GM19438 (cell line): ENCODE measurements around the gene ABCA4.

Source experiments
- ATAC-seq: cut with Tn5 transposase; IDR thresholded peaks from one replicate; pipeline ENCODE4 v1.9.1; 2021; ENCODE audit warnings: low read depth; ENCODE audit not compliant: unreplicated experiment

The ABCA4 gene

DNA sequence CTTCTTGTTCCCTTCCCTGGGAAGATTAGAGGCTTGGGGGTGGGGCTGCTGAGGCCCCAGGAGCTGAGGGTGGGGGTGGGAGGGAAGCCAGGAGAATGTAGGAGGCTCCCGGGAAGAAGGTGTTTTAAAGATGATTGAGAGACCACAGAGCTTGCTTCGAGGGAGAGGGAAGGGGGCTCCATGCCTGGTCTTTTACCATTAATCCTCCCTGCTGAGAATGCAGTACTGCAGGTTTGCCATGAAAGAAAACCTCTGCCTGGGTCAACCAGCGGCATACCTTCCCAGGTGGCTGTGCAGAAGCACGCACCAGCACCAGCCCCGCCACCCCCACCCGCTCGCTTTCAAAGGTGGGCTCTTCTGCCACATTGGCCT lies 15.4 kb downstream of the ABCA4 start:
- ATAC-seq, result no peak

DNA sequence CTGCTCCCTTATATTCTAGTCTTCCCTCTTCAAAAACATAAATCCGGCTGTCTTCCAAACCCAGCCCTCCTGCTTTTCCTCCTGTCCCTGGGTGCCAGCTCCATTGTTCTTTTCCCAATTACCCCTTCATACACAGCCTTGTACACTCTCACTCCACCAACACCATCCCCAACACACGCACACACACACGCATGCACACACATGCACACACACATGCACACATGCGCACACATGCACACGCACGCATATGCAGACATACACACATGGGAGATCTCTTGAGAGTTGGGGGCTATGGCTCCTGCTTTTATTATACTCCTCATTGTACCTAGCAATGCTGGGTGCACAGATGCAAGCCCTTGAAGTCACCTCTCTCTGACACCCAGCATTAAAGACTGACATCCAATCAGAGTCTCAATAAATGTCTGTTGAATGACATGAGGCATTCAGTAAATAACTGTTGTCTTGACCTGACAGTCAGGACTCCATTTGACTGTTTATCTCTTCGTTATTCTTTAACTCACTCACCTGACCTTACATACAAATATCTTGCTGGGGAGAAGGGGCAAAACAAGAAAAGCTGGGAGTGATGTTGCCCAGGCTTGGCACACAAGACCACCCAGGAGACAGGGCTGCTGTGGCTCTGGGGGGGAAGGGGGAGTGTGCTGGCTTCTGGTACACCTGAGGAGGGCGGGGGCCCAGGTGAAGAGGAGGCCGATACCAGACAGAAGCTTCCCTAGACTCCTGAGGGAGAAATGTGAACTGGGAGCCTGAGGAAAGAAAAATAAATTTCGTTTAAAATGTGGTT lies 16.0 kb downstream of the ABCA4 start:
- ATAC-seq, result no peak

DNA sequence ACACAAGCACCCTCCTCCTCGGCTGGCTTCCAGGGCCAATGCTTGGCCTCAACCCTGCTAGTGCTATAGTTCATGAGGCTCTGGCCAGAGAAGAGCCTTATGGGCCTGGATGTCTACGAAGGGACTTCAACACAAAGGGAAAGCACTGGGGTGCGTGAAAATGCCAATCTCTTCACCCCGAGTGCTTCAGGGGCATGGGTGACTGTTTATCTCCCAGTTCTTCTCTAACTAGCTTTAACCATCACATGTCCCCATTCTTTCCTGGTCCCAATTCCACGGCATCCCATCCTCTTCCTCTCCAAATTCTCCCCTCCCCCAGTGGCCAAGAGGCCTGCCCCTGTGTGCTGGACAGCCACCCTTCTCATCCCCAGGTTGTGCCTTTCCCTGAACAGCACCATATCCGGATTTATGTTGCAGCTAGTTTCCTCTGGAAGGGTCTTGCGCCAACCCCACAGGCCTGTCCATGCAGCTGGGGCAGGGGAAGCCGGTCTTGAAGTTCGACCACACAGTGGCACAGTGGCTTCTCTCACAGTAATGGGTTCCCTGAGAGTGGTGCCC lies 16.7 kb downstream of the ABCA4 start:
- ATAC-seq, result no peak

DNA sequence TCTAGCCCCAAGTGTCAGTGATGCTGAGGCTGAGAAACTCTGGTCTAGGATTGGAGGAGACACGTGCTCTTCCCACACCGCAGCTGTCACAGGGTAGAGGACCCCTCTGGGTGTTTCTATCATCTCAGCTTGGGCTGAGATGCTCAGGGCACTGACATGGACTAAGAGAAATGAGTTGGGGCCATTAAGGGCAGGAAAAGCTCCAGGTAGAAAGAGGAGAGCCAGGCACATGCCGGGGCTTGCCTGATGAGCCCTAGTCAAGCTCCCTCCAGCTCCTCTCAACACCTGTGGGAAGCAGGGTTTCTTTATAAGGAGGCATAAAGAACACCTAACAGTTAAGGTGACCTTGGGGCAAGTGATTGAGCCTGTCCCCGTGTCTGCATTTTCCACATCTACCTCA lies 17.3 kb downstream of the ABCA4 start:
- no peak for ATAC-seq

DNA sequence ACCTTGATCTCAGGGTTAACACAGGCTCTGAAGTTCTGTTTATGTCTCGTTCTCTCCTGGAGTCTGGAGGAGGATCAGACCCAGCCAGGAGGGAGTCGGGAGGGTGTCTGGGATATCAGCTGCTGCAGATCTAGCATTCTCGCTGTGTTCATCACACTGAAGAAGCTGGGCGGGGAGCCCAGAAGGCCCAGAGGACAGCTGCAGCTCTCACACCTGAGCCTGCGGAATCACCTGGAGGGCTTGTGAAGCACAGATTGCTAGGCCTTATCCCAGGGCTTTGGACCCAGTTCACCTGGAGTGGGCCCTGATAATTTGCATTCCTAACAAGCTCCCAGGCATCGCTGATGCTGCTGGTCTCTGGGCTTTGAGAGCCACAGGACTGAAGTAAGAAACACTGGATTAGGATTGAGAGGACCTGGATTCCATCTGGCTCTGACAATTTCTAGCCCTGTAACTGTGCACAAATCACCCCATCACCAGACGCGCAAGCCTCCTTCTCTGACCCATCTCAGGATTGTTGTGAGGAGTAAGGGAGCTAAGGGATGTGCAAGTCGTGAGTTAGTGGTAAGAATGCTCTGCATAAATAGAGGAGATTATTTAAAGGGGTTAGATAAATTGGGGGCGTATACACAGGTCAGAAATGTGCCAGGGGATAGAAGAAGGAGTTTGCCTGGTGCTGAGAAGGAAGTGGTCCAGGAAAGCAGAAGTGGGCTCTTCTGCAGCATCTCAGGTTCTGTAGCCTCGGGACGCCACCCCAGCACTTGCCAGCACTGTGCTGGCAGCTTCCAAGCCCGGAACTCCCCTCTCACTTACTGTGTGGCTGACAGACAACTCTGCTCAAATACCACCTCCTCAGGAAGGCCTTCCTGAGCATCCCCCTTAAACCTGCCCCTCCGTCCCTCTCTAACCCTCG lies 19.1 kb downstream of the ABCA4 start:
- no peak for ATAC-seq

DNA sequence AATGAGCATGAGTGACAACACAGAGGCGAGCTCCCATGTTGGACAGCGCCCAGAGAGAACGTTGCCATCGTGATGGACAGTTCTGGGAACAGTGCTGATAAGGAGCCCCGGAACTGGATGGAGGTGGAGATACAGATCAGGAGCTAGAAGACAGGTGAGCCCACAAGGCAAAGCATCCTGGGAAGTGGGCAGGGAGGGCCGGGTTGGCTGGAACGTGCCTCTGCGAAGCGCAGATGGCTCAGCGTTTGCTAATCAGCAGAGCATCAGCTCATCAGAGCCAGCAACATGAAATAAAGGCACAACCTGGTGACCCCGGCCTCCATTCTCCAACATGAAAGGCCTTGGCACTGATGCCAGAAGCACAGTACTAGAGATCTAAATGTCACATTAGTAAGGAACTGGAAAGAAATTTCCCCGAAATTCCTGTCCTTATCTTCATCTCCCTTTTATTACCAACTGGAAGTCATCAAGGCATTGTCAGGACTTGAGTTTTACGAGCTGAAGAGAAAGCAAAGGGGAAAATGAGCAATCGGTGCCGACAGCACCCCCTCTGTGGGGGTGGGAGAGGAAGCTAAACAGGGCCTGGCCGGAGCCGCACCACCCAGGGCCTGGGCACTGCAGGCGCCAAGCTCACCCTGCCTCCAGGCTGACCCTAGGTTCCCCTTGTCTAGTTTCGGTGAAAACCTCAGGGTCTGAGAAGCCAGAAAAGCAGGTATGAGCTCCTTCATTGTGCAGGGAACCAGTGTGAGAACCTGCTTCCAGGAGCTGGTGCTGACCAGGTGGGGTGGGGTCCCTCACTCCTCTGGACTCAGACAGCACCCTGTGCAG lies 19.9 kb downstream of the ABCA4 start:
- no peak for ATAC-seq

DNA sequence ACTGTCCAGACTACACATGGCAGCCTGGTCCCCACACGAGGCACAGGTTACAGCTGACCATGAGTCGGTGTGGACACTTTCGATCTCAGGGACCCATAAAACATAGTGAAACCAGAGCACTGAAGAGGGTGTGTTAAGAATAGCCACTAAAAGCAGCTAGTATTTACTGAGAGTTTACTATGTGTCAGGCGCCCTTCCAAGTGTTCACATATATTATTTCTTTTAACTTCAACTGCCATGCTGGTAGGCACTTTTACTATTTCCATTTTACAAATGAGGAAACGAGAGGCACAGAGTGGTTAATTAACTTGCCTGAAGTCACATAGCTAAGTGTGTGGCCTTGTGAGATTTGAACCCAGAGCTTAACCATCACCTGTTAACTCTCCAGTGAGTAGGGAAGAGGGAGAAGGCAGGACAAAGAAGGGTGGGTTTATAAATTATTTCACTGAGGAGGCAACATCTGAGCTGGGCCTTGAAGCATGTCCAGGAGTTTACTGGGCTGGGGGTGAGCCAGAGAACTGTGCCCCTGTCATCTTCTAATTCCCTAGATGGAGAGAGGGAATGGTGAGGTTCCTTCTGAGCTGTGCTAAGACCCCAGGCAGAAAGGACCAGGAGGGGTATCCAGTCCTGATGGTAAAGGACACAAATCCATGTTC lies 20.7 kb downstream of the ABCA4 start:
- ATAC-seq, result no peak

DNA sequence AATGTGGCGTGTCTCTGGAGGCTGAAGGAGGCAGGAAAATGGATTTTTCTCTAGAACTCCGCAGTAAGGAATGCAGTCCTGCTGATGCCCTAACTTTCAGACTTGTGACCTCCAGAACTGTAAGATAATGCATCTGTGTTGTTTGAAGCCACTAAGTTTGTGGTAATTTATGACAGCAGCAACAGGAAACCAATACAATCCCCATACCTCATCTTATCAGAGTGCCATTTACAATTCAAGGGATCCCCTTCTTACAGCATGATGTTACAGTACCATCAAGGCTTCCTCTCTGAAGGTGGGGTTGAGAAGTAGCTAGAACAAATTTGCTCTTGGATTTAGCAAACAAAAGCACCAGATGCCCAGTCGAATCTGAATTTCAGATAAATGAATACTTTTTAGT lies 21.6 kb downstream of the ABCA4 start:
- no peak for ATAC-seq

DNA sequence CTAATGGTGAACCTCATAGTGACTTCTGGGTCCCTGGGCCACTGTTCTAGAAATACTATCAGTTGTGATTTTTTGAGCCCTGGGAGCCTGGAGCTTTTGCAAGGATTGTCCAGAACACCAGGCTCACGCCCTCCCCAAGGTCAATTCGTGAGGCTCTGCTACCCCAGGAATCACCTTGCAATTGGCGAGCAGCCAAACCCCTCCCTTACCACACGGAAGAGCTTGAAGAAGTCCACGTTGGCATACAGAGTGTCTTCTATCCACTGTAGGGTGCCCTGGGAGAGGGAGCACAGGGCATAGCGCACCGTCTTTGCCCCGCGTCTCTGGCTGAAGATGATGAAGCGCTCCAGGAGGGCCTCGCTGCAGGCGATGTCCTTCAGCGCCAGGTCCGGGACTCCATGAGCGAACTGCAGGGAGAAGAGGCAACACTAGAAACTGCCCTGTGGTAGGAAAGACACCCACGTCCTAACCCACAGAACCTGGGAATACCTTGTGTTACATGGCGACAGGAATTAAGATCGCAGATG lies 22.3 kb downstream of the ABCA4 start:
- no peak for ATAC-seq

DNA sequence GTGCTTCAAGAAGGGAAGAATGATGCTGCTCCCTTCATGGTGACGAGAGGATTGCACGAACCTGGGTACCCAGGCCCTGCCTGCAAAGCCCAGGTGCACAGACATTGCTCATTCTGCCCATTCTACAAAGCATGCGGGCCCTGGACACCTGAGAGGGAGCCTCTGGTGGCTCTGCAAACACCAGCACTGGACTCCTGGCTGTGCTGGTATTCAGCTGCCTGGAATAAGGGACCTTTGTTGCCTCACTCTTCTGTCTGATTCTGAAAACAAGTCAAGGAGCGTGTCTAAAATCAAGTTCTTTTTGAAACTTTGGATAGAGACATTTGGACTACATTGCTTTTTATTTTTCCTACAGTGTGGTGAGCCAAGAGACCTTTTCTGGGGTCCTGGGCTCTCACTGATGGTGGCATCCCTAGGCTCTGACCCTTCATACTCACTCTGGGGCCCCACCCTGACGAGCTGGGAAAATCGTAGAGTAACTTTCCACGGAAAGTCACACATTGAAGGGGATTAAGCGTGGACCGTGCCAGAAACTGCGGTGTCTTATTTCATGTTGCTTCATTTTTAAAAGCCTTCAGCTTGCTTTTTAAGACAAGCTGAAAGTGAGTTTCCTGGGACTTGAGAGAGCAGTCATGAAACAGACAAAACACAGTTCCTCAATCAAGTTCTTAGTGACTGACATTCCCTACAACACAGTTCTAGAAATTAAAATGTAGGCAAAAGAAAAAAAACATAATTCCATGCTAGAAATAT lies 24.0 kb downstream of the ABCA4 start:
- no peak for ATAC-seq

DNA sequence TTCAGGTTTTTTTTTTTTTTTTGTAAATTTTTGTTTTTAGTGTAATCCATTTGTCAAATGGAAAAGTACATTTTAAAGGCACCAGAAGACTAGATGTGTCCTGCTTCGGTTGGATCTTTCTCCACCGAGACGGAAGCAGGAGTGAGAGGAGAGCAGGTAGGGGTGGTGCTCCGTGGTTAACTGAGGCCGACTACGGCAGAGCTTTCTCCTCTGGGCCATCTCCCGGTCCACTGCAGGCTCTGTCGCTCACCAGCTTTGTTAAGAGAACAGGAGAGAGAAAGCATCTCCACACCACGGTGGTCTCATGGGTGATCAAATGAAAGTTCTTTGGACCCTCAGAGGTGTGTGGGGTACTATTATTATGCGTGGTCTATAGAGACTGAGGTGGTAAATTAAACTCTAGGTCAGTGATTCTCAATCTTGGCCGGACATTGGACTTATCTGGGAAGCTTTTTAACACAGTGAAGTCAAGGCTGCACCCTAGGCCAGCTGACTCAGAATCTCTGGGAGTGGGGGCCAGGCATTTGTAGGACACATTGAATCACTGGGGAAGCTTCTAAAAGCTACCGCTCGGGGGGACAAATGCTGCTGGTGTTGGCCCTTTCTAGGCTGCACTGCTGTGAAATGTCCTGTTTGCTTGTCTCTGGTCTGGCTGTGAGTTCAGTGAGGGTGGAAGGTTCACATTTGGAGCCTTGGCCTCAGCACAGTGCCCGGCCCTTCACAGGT lies 25.0 kb downstream of the ABCA4 start:
- no peak for ATAC-seq

DNA sequence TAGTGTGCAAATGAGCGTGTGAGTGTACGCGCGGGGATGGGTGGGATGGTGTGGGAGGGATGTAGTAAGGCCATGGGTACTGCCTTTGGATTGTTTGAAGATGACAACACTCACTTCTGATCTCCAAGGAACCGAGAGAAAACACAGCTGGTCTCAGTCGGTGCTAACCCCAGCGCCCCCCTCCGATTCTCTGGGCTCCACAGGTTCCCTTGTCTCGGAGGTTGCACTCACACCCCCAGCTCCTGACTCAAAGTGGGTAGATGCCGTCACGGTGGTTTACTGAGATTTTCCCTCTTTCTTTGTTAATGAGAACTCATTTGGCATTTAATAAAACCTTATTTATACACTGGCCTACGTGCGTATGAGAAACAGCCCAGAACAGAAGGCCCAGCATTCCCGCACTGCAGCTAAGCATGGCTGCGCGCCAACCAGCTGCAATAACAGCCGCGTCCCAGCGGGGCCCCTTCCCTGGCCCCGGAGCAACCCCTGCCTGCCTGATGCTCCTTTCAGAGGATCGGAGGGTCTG lies 25.8 kb downstream of the ABCA4 start:
- no peak for ATAC-seq

DNA sequence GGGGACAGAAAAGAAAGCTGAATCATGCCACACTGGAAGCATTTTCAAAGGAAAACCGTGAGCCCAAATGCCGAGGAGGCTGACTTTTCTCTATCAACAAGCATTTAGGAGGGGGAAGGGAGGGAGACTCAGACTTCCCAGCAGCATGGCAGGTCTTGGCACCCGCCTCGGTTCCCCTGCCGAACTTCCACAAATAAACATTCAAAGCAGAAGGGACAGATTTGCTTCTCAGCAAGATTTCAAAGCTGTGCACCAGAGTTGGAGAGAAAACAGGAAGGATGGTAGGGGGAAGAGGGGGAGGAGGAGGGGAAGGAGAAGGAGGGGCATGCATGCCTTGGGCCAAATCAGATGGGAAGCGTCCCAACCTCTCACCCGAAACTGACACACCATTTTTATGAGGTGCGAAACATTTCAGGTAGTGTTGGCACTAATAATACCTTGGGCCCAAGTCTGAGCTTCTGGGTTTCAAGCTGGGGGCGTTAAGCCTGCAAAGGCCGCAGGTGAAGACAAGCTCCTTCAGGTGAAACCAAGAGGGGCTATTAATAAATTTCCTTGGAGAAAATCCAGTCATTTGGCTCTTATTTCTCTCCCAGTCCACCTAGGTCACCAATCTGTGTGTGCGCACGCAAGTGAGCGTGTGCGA lies 26.4 kb downstream of the ABCA4 start:
- no peak for ATAC-seq

DNA sequence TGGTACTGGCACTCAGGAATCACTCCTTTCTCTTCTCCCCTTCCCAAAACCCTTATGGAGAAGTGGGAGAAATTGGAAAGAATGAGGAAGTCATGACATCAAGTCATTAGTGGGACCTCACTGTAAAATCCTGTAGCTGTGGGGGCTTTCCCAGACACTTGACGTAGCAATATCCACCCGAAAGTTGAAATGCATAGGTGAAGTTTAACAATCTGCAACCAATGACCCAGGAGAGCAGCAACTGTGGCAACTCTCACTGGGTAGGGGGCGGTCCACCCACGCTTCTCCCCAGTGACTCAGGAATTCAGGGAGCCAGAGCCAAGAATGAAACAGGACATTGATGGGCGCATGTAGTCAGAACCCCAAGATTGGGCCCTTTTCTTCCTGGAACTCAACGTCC lies 27.0 kb downstream of the ABCA4 start:
- no peak for ATAC-seq

DNA sequence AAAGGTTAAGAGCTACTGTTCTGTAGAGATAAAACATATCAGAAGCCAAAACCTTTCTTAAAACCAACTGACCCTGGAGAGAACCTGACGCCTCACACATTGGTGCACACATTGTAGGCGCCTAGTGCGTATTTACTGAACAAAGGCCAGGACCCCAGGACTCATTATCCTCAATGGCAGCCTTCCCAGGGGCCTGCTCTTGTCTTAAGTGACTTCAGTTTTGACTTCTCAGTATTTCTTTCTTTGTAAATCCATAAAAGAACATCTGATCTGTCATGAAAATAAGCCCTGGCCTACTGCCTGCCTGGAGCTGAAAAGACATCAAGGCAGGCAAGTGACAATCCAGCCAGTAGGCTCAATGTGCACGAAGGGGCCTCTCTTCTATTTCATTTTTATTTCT lies 27.6 kb downstream of the ABCA4 start:
- ATAC-seq, result no peak

DNA sequence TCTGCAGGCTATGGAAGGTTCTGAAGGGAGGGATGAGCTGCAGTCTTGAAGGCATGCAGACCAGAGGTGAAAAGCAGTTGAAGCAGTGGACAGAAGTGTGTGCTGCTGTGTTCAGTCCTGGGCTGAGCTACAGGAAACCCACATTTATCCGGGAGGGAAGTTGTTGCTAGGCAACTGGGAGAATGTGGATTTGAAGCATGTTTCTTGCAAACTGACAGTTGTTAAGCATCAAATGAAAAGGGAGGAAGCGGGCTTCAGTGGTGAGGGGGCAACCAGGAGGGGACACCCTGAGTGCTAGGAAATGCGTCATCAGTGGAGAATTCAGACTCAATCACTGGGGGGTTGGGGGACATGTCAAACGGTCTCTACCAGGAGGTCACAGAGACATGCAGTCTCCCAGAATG lies 28.7 kb downstream of the ABCA4 start:
- ATAC-seq, result no peak

DNA sequence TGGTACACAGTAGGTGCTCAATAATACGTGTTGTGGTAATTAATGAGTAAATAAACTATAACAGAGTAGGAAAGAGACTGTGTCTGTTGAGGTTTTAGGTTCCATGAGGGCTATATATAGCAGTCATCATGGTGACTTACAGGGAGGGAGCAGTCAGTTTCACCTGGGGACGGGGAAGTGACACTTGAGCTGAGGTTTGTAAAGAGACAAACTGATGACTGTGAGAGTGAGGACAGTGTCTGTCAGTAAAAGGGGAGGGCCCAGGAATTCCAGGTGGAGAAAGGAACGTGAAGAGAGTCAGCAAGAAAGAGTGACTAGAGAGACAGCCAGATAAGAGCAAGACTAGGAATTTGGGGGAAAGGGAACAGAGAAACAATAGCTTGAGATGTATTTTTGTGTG lies 30.2 kb downstream of the ABCA4 start:
- ATAC-seq, result no peak

DNA sequence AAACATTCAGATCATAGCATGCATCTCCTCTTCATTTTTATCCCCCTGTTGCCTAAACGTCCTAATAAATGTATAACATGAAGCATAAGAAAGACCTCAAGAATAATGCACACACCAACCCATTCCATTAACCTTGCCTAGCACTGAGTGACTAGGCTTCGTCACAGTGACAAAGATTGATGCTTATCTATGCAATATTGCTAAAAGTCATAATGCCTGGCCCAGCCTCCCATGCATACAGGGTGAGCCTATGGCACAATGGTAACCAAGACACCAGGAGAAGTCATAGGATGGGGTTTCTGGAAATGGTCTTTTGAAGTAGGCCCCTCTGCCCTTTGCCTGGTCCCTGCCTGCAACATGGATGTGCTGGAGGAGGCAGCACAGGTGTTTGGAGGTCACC lies 33.8 kb downstream of the ABCA4 start:
- no peak for ATAC-seq
